Measurements from ENCODE around the gene ELL. TPM values are rescaled to one million over a fixed set of nuclear protein-coding genes. Genes with fewer than 3 reads are reported as not detected.

The ELL gene
- total RNA-seq, 1 experiment from 2014 or later: 22.9 TPM

DNA sequence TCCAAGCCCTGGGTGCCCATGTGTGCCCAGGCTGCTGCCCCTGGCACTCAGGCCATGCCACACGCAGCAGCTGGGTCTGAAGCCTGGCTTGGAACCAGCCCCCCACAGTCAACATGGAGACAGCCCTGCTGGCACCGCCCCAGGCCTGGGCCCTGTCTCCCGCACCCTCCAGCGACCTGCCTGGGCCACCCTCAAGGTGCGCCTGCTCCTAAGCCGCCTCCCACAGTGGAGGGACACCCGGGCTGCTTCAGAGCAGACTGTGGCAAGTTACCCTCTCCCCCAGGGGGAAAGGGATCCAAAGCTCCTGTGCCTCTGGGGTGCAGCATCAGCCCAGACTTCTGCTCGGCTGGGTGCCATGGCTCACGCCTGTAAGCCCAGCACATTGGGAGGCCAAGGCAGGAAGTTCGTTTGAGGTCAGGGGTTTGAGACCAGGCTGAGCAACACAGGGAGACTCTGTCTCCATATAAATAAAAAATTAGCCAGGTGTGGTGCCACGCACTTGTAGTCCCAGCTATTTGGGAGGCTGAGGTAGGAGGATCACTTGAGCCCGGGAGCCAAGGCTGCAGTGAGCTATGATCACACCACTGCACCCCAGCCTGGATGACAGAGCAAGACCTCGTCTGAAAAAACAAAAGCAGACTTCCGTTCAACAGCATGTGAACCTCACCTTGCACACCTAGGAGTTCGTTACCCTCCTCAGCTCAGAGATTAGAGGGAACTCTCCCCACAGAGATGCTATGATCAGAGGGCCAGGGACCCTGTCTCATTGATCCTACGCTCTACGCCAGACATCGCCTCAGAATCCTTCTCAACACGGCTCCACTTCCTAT, 15.6 kb downstream of the ELL start:
- no TSS peak for BruUV-seq (replicated peaks)
- TF ChIP-seq FOSL1 (IDR thresholded peaks at IDR 0.05; ENCODE audit: low read depth) (no peak), EZH2phosphoT487 (IDR thresholded peaks at IDR 0.05; ENCODE audit: borderline replicate concordance) (no peak), RAD21 (IDR thresholded peaks at IDR 0.05; ENCODE audit: low read depth) (no peak), POLR2AphosphoS5 (IDR thresholded peaks at IDR 0.05; ENCODE audit: low read depth, low read length) (no peak), JUND (IDR thresholded peaks at IDR 0.05) (no peak), CEBPB (IDR thresholded peaks at IDR 0.05; ENCODE audit: low read depth) (no peak), SP1 (IDR thresholded peaks at IDR 0.05; ENCODE audit: low read depth) (no peak), TCF7L2 (IDR thresholded peaks at IDR 0.05; ENCODE audit: borderline replicate concordance, extremely low read depth, insufficient read depth, insufficient read length) (no peak)
- TF ChIP-seq, protein P1, sequence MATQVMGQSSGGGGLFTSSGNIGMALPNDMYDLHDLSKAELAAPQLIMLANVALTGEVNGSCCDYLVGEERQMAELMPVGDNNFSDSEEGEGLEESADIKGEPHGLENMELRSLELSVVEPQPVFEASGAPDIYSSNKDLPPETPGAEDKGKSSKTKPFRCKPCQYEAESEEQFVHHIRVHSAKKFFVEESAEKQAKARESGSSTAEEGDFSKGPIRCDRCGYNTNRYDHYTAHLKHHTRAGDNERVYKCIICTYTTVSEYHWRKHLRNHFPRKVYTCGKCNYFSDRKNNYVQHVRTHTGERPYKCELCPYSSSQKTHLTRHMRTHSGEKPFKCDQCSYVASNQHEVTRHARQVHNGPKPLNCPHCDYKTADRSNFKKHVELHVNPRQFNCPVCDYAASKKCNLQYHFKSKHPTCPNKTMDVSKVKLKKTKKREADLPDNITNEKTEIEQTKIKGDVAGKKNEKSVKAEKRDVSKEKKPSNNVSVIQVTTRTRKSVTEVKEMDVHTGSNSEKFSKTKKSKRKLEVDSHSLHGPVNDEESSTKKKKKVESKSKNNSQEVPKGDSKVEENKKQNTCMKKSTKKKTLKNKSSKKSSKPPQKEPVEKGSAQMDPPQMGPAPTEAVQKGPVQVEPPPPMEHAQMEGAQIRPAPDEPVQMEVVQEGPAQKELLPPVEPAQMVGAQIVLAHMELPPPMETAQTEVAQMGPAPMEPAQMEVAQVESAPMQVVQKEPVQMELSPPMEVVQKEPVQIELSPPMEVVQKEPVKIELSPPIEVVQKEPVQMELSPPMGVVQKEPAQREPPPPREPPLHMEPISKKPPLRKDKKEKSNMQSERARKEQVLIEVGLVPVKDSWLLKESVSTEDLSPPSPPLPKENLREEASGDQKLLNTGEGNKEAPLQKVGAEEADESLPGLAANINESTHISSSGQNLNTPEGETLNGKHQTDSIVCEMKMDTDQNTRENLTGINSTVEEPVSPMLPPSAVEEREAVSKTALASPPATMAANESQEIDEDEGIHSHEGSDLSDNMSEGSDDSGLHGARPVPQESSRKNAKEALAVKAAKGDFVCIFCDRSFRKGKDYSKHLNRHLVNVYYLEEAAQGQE (IDR thresholded peaks at IDR 0.05; ENCODE audit: low read depth): no peak
- TF ChIP-seq, protein P2, sequence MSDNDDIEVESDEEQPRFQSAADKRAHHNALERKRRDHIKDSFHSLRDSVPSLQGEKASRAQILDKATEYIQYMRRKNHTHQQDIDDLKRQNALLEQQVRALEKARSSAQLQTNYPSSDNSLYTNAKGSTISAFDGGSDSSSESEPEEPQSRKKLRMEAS (IDR thresholded peaks at IDR 0.05): no peak
- TF ChIP-seq, protein P3, sequence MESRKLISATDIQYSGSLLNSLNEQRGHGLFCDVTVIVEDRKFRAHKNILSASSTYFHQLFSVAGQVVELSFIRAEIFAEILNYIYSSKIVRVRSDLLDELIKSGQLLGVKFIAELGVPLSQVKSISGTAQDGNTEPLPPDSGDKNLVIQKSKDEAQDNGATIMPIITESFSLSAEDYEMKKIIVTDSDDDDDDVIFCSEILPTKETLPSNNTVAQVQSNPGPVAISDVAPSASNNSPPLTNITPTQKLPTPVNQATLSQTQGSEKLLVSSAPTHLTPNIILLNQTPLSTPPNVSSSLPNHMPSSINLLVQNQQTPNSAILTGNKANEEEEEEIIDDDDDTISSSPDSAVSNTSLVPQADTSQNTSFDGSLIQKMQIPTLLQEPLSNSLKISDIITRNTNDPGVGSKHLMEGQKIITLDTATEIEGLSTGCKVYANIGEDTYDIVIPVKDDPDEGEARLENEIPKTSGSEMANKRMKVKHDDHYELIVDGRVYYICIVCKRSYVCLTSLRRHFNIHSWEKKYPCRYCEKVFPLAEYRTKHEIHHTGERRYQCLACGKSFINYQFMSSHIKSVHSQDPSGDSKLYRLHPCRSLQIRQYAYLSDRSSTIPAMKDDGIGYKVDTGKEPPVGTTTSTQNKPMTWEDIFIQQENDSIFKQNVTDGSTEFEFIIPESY (IDR thresholded peaks at IDR 0.05; ENCODE audit: extremely low read depth, insufficient replicate concordance, low read length): no peak
- TF ChIP-seq, protein P4, sequence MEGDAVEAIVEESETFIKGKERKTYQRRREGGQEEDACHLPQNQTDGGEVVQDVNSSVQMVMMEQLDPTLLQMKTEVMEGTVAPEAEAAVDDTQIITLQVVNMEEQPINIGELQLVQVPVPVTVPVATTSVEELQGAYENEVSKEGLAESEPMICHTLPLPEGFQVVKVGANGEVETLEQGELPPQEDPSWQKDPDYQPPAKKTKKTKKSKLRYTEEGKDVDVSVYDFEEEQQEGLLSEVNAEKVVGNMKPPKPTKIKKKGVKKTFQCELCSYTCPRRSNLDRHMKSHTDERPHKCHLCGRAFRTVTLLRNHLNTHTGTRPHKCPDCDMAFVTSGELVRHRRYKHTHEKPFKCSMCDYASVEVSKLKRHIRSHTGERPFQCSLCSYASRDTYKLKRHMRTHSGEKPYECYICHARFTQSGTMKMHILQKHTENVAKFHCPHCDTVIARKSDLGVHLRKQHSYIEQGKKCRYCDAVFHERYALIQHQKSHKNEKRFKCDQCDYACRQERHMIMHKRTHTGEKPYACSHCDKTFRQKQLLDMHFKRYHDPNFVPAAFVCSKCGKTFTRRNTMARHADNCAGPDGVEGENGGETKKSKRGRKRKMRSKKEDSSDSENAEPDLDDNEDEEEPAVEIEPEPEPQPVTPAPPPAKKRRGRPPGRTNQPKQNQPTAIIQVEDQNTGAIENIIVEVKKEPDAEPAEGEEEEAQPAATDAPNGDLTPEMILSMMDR (IDR thresholded peaks at IDR 0.05 in 2 of 3, conservative IDR thresholded peaks at IDR 0.05 in 1 of 3; ENCODE audit: borderline replicate concordance in 1 of 3, insufficient read depth in 1 of 3, low read depth in 2 of 3, low read length in 2 of 3): no peak
- no peak for ATAC-seq
- CTCF ChIA-PET: interaction anchor here (1.5 kb wide), 1 partner anchor 14 kb away, joined by 4 read pairs; no protein-coding TSS in a partner anchor
- DNase-seq (ENCODE audit: low read depth, low spot score): no peak
- RAD21 ChIA-PET (ENCODE audit: low non-redundant PET in 1 of 2, low total read pairs in 2 of 2, uncharacterized antibody in 2 of 2, unreplicated experiment in 2 of 2): interaction anchor here in 1 of 2 experiments (0.5 kb wide), 1 partner anchor 14 kb away, joined by 3 read pairs; no protein-coding TSS in a partner anchor
- Histone ChIP-seq H3K36me3 (ENCODE audit: control insufficient read depth in 1 of 2, insufficient read depth in 2 of 2, low read length in 2 of 2) (no peaks in the 10 kb centered on the region), H3K27ac (ENCODE audit: low read depth, low read length) (no peak overlapping the region), H2AFZ (ENCODE audit: low read depth, low read length, poor library complexity, severe bottlenecking) (no peak overlapping the region), H3K9me2 (ENCODE audit: insufficient read depth) (no peaks in the 10 kb centered on the region), H3K4me2 (ENCODE audit: low read length) (no peak overlapping the region), H3K4me3 (replicated peaks in 1 of 2; ENCODE audit: low read depth in 1 of 2, low read length in 2 of 2) (no peak overlapping the region), H3K27me3 (ENCODE audit: insufficient read depth, low read length) (no peaks in the 10 kb centered on the region), H3K79me2 (ENCODE audit: insufficient read depth, low read length) (peaks cover 97% of the 10 kb centered on the region), H3K4me1 (ENCODE audit: control insufficient read depth in 1 of 2, insufficient read depth in 2 of 2, low read length in 2 of 2) (peaks cover 18 to 38% of the 10 kb centered on the region in 2 experiments; a peak in 3 of 4 replicates), H3K9ac (ENCODE audit: low read length) (no peak overlapping the region), H4K20me1 (ENCODE audit: insufficient read depth) (peaks cover 7% of the 10 kb centered on the region; the same call in 1 of the 2 replicates), H3K9me3 (ENCODE audit: control insufficient read depth in 1 of 2, insufficient read depth in 1 of 2, low read depth in 1 of 2, low read length in 2 of 2) (no peaks in the 10 kb centered on the region)
- intact Hi-C loops (cut with micrococcal nuclease): no loop called here
- POLR2A ChIA-PET: no interaction called here
